ENCODE results near the gene PERCC1. TPM values are rescaled to one million over a fixed set of nuclear protein-coding genes. Genes with fewer than 3 reads are reported as not detected.

PERCC1 gene
- total RNA-seq, 1 donor from 2014 or later = not detected

DNA sequence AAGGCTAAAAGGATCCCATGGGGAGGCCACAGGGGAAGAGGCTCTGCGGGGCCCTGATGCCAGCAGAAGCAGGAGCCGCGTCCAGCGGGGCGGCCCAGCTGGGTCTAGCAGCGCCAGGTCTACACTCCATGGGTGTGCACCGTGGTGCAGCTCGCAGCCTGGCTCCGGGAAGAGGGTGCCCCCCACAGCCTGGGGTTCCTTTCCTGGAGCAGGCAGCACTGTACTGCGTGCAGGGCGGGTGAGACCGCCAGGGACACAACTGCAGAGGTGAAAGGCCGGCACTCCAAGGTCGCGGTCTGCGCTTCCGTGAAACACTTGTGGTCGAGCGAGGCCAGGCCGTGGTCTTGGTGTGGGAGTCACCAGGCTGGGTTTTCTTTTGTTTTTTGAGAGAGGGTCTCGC, 20.0 kb downstream of the PERCC1 start:
- Mint-ChIP-seq H3K4me3 (ENCODE audit: unreplicated experiment) (no peak overlapping the region), H3K4me1 (ENCODE audit: low read depth) (no peaks in the 10 kb centered on the region), H3K27ac (ENCODE audit: unreplicated experiment) (no peak overlapping the region), H3K36me3 (ENCODE audit: low read depth) (peaks cover 11% of the 10 kb centered on the region), H3K9me3 (ENCODE audit: low read depth) (no peaks in the 10 kb centered on the region), H3K27me3 (ENCODE audit: low read depth) (no peaks in the 10 kb centered on the region)
- DNase-seq (ENCODE audit: low spot score) = no peak
- TF ChIP-seq, protein P1, sequence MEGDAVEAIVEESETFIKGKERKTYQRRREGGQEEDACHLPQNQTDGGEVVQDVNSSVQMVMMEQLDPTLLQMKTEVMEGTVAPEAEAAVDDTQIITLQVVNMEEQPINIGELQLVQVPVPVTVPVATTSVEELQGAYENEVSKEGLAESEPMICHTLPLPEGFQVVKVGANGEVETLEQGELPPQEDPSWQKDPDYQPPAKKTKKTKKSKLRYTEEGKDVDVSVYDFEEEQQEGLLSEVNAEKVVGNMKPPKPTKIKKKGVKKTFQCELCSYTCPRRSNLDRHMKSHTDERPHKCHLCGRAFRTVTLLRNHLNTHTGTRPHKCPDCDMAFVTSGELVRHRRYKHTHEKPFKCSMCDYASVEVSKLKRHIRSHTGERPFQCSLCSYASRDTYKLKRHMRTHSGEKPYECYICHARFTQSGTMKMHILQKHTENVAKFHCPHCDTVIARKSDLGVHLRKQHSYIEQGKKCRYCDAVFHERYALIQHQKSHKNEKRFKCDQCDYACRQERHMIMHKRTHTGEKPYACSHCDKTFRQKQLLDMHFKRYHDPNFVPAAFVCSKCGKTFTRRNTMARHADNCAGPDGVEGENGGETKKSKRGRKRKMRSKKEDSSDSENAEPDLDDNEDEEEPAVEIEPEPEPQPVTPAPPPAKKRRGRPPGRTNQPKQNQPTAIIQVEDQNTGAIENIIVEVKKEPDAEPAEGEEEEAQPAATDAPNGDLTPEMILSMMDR (IDR thresholded peaks at IDR 0.05) = no peak

DNA sequence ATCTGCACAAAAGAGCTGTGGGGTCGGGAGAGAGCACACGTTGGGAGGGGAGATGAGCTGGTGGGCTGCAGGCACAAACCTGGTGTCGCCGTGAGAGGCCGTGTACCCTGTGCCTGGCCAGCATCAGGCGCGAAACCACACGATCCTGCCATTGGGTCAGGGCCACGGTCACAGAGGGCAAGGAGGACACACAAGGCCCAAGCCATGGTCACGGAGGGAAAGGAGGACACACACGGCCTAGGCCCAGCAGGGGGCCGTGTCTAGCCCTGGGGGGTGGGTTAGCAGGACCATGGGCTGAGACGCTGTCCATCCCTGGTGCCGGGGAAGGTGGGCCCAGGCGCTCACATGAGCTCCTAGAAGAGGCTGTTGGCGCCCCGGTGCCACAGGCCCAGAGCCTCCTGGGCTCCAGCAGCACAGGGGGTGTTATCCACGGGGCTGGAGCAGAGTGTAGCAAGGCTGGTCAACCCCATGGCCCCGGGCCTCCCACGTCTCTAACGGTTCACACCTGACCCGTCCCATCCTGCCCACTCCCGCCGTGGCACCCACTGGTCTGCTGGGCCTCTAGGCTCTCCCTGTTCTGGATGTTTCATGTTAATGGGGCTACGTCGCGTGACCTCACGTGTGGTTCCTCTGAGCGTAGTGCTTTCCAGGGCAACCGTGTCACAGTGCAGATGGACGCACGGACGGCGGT, 21.0 kb downstream of the PERCC1 start:
- no peaks in the 10 kb centered on the region for H3K4me1 Mint-ChIP-seq (ENCODE audit: low read depth)
- DNase-seq (ENCODE audit: low spot score) = no peak
- no peaks in the 10 kb centered on the region for H3K9me3 Mint-ChIP-seq (ENCODE audit: low read depth)
- no peak overlapping the region for H3K27ac Mint-ChIP-seq (ENCODE audit: unreplicated experiment)
- H3K27me3 Mint-ChIP-seq (ENCODE audit: low read depth) = no peaks in the 10 kb centered on the region
- TF ChIP-seq, protein P1 (IDR thresholded peaks at IDR 0.05) = no peak
- peaks cover 11% of the 10 kb centered on the region for H3K36me3 Mint-ChIP-seq (ENCODE audit: low read depth)
- H3K4me3 Mint-ChIP-seq (ENCODE audit: unreplicated experiment) = no peak overlapping the region

DNA sequence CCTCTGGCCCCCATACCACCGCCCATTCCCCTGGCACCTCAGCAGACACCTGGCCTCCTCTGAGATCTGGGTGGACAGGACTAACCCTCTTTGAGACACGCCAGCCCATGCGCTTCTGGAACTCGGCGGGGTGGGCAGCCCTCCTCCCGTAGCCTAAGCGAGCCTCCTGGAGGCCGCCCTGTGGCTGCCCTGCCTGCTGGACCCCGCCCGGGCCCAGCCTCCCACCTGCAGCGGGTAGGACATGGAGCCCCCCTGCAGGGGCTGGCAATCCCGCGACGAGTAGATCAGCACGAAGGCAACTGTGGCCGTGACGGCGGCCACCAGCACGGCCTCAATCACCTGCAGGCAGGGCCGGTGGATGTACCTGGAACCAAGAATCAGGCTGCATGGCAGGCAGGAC, 21.7 kb downstream of the PERCC1 start:
- TF ChIP-seq, protein P1 (IDR thresholded peaks at IDR 0.05) = no peak
- Mint-ChIP-seq H3K36me3 (ENCODE audit: low read depth) (peaks cover 11% of the 10 kb centered on the region), H3K4me3 (ENCODE audit: unreplicated experiment) (no peak overlapping the region), H3K9me3 (ENCODE audit: low read depth) (no peaks in the 10 kb centered on the region), H3K27ac (ENCODE audit: unreplicated experiment) (no peak overlapping the region), H3K4me1 (ENCODE audit: low read depth) (no peaks in the 10 kb centered on the region), H3K27me3 (ENCODE audit: low read depth) (no peaks in the 10 kb centered on the region)
- no peak for DNase-seq (ENCODE audit: low spot score)

DNA sequence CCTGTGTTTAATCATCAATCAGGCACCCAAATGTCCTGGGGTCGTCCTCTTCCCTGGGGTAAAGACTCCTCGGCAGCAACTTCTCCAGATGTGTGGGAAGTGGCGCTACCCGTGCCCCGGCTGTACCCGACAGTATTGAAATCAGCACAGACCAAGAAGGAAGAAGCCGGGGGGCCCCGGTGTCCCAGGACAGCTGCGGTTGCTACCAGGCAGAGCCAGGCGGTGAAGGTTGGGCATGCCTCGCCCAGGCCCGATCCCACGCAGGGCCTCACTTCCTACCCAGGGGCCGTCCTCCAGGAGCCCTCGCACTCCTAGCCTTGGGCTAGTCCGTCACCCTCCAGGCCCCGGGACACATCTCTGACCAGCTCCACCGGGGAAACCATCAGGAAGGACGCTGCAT, 22.4 kb downstream of the PERCC1 start:
- TF ChIP-seq, protein P1 (IDR thresholded peaks at IDR 0.05) = no peak
- DNase-seq (ENCODE audit: low spot score) = no peak
- no peak overlapping the region for H3K4me3 Mint-ChIP-seq (ENCODE audit: unreplicated experiment)
- H3K27ac Mint-ChIP-seq (ENCODE audit: unreplicated experiment) = no peak overlapping the region
- no peaks in the 10 kb centered on the region for H3K9me3 Mint-ChIP-seq (ENCODE audit: low read depth)
- no peaks in the 10 kb centered on the region for H3K4me1 Mint-ChIP-seq (ENCODE audit: low read depth)
- peaks cover 11% of the 10 kb centered on the region for H3K36me3 Mint-ChIP-seq (ENCODE audit: low read depth)
- H3K27me3 Mint-ChIP-seq (ENCODE audit: low read depth) = no peaks in the 10 kb centered on the region

DNA sequence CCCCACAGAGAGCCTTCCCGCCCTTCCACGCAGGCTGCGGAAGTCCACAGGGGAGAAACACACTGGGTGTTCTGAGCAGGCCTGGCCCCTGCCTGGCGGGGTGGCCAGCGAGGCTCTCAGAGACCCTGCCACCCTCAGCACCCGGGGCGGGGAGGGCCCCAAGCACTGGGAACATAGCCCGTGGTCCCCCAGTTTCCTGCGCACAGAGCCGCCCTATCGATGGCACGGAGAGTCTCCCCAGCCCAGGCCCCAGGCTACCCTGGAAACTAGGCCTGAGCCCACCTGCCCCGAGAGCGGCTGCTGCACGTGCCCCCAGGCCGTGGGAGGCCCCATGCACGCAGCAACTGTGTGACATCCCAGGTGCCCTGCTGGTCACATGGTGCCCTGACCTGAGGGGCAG, 23.7 kb downstream of the PERCC1 start:
- DNase-seq (ENCODE audit: low spot score) = no peak
- H3K4me3 Mint-ChIP-seq (ENCODE audit: unreplicated experiment) = no peak overlapping the region
- peaks cover 9% of the 10 kb centered on the region for H3K36me3 Mint-ChIP-seq (ENCODE audit: low read depth)

More for the DNA sequence above, 23.7 kb downstream of the PERCC1 start:
- Mint-ChIP-seq H3K9me3 (ENCODE audit: low read depth) (no peaks in the 10 kb centered on the region), H3K4me1 (ENCODE audit: low read depth) (no peaks in the 10 kb centered on the region), H3K27ac (ENCODE audit: unreplicated experiment) (no peak overlapping the region), H3K27me3 (ENCODE audit: low read depth) (no peaks in the 10 kb centered on the region)
- TF ChIP-seq, protein P1 (IDR thresholded peaks at IDR 0.05) = no peak
